ENCODE data around the gene U2AF1L4. TPM values are rescaled to one million over a fixed set of nuclear protein-coding genes. Genes with fewer than 3 reads are reported as not detected.

The U2AF1L4 gene
- total and polyA plus RNA-seq, 2 of the 4 experiments (the other 2 are of a cell fraction), result 6.1 to 15.0 TPM

DNA sequence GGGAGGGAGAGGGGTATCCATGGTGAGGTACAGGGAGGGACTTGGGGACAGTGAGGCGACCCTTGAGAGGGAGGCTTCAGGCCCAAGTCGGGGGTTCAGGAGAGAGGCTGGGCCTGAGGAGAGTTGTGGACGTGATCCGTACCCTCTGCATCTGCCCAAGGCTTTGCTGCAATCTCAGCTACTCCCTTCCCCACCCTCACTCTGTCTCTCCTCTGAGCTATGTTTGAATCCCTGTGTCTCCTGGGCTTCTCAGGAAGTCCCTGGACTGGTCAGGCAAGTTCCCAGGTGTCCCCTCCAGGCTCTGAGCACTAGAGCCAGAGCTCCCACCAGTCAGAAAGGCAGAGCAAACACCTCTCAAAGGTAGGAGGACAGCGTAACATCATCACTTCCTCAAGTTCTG is 4.9 kb upstream of the U2AF1L4 start:
- TF ChIP-seq RCOR1 (IDR thresholded peaks at IDR 0.05; ENCODE audit: insufficient replicate concordance, low read length) (no peak), BHLHE40 (IDR thresholded peaks at IDR 0.05; ENCODE audit: low read depth, low read length) (no peak), MAFK (IDR thresholded peaks at IDR 0.05; ENCODE audit: low read depth, low read length) (no peak), MAZ (IDR thresholded peaks at IDR 0.05; ENCODE audit: borderline replicate concordance, low read depth, low read length) (no peak), NFE2L2 (IDR thresholded peaks at IDR 0.05; ENCODE audit: low read depth, low read length) (no peak), CHD1 (IDR thresholded peaks at IDR 0.05; ENCODE audit: low read depth, low read length) (no peak), FOS (IDR thresholded peaks at IDR 0.05; ENCODE audit: low read depth, low read length) (no peak), RFX5 (IDR thresholded peaks at IDR 0.05; ENCODE audit: low read depth, low read length) (no peak), SMC3 (IDR thresholded peaks at IDR 0.05; ENCODE audit: low read depth, low read length) (no peak), RAD21 (IDR thresholded peaks at IDR 0.05; ENCODE audit: low read length) (no peak), POLR2A (IDR thresholded peaks at IDR 0.05; ENCODE audit: low read depth, low read length) (no peak)
- TF ChIP-seq, protein P1, sequence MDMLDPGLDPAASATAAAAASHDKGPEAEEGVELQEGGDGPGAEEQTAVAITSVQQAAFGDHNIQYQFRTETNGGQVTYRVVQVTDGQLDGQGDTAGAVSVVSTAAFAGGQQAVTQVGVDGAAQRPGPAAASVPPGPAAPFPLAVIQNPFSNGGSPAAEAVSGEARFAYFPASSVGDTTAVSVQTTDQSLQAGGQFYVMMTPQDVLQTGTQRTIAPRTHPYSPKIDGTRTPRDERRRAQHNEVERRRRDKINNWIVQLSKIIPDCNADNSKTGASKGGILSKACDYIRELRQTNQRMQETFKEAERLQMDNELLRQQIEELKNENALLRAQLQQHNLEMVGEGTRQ (IDR thresholded peaks at IDR 0.05; ENCODE audit: low read depth, low read length), result no peak
- TF ChIP-seq, protein P2, sequence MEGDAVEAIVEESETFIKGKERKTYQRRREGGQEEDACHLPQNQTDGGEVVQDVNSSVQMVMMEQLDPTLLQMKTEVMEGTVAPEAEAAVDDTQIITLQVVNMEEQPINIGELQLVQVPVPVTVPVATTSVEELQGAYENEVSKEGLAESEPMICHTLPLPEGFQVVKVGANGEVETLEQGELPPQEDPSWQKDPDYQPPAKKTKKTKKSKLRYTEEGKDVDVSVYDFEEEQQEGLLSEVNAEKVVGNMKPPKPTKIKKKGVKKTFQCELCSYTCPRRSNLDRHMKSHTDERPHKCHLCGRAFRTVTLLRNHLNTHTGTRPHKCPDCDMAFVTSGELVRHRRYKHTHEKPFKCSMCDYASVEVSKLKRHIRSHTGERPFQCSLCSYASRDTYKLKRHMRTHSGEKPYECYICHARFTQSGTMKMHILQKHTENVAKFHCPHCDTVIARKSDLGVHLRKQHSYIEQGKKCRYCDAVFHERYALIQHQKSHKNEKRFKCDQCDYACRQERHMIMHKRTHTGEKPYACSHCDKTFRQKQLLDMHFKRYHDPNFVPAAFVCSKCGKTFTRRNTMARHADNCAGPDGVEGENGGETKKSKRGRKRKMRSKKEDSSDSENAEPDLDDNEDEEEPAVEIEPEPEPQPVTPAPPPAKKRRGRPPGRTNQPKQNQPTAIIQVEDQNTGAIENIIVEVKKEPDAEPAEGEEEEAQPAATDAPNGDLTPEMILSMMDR (conservative IDR thresholded peaks at IDR 0.05; ENCODE audit: low read depth, low read length), result no peak
- TF ChIP-seq, protein P3, sequence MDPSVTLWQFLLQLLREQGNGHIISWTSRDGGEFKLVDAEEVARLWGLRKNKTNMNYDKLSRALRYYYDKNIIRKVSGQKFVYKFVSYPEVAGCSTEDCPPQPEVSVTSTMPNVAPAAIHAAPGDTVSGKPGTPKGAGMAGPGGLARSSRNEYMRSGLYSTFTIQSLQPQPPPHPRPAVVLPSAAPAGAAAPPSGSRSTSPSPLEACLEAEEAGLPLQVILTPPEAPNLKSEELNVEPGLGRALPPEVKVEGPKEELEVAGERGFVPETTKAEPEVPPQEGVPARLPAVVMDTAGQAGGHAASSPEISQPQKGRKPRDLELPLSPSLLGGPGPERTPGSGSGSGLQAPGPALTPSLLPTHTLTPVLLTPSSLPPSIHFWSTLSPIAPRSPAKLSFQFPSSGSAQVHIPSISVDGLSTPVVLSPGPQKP (IDR thresholded peaks at IDR 0.05; ENCODE audit: borderline replicate concordance, low read depth, low read length), result no peak
- H4K91ac ChIP-seq (ENCODE audit: insufficient read depth, low read depth, low read length), result no peak overlapping the region
- H2BK20ac ChIP-seq (ENCODE audit: low read depth, low read length), result no peak overlapping the region
- CTCF ChIA-PET, result no interaction called here
- intact Hi-C loops (cut with micrococcal nuclease), result no loop called here
- H4K8ac ChIP-seq (ENCODE audit: low read depth in 2 of 2, low read length in 2 of 2), result no peak overlapping the region
- peaks cover 11 to 70% of the 10 kb centered on the region in 2 experiments; a peak in 3 of 4 replicates for H3K79me1 ChIP-seq (ENCODE audit: low read depth in 1 of 2, low read length in 2 of 2)
- DNase-seq (no peak), ATAC-seq (ENCODE audit: low read depth) (no peak)
- no peak overlapping the region for H3K4ac ChIP-seq (ENCODE audit: low read depth, low read length)
- H3K4me1 ChIP-seq (ENCODE audit: control insufficient read depth, insufficient read depth, low read length), result peaks cover 5% of the 10 kb centered on the region
- POLR2A ChIA-PET (ENCODE audit: unreplicated experiment), result no interaction called here
- H3K9me3 ChIP-seq (ENCODE audit: control insufficient read depth, insufficient read depth, low read length), result no peaks in the 10 kb centered on the region
- no peak overlapping the region for H3K4me3 ChIP-seq (ENCODE audit: insufficient read depth, low read depth, low read length)
- H3K14ac ChIP-seq (replicated peaks; ENCODE audit: low read depth, low read length), result no peak overlapping the region
- no peak overlapping the region for H2BK5ac ChIP-seq (ENCODE audit: low read depth, low read length, poor library complexity, severe bottlenecking)
- no peak overlapping the region for H2BK15ac ChIP-seq (ENCODE audit: low read depth, low read length)
- no CpG with 5 or more reads among the region's 5 CpGs for WGBS, 2 experiments (ENCODE audit: extremely low coverage in 2 of 2, insufficient read length in 1 of 2)
- dilution Hi-C loops (cut with HindIII; ENCODE audit: low sequenced_read_pairs, unreplicated experiment), result no loop called here
- no peak overlapping the region for H3K18ac ChIP-seq (ENCODE audit: low read depth, low read length)
- no peak overlapping the region for H2AFZ ChIP-seq (replicated peaks; ENCODE audit: low read length, poor library complexity)
- H3K4me2 ChIP-seq (ENCODE audit: low read depth, low read length), result no peak overlapping the region
- H3K9me1 ChIP-seq (ENCODE audit: insufficient read depth, low read length), result 0 out of 2 replicates have a peak, but pooled peaks cover 7% of the 10 kb centered on the region
- H2BK120ac ChIP-seq (ENCODE audit: low read depth, low read length), result no peak overlapping the region
- peaks cover 3% of the 10 kb centered on the region; the same call in 1 of the 2 replicates for H4K20me1 ChIP-seq (ENCODE audit: insufficient read depth, low read length)
- H3K36me3 ChIP-seq (ENCODE audit: control insufficient read depth, insufficient read depth, low read length), result peaks cover 28% of the 10 kb centered on the region; the same call in 1 of the 2 replicates
- H3K23ac ChIP-seq (ENCODE audit: low read depth, low read length), result no peak overlapping the region
- no peak overlapping the region for H4K5ac ChIP-seq (ENCODE audit: low read depth, low read length)
- in situ Hi-C loops (cut with MboI; ENCODE audit: low sequenced_read_pairs), result no loop called here
- H3K56ac ChIP-seq (ENCODE audit: extremely low read depth, insufficient read depth, low read length), result no peak overlapping the region
- no peaks in the 10 kb centered on the region for H3K27me3 ChIP-seq (ENCODE audit: control insufficient read depth, insufficient read depth, low read length)
- no TSS peak for BruUV-seq (replicated peaks)
- no peak overlapping the region for H3K27ac ChIP-seq (ENCODE audit: insufficient read depth, low read length)
- H2AK5ac ChIP-seq (ENCODE audit: low read depth, low read length), result no peak overlapping the region; the same call in 1 of the 2 replicates
- H3K9ac ChIP-seq (ENCODE audit: low read depth, low read length), result no peak overlapping the region
- no peak overlapping the region for H2AK9ac ChIP-seq (replicated peaks; ENCODE audit: low read depth, low read length, poor library complexity)
